ENCODE results near the gene CPNE8.

CPNE8 gene

DNA sequence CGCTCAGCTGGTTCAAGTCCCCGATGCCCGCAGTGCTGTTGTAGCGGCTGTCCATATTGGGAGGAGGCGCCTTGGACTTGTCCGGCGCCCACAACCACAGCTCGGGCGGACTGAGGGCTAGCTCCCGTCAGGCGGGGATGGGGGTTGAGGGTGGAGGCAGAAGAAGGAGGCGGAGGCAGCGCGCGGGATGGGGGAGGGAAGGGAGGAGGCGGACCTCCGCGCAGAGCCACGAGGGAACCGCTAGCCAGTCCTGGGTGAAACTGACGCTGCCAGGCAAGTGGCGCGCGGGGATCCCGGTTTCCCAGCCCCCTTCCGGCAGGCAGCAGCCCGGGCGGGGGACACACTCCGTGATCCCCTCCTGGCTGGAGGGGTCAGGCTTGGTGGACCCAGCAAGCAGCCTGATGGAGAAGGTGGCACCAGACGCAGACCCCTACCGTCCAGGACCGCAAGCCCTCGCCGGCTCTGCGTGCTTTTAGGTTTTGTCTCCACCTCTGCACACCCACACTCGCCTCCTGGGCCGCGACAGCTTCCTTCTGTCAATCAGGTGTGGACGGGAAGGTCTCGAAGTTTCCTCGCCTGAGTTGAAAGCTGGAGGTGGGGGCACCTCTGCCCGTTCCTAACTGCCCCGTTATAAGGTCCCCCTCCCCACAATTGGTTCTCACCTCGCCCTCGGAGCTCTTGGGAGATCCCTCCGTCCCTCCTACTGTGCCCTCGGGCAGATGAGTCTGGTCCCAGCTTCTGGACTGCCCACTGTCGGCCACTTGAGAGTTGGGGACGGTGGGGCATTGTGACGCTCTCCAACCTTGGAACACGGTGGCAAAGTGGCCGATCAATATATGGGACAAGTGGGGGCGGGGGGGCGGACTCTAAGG lies at the start of gene CPNE8:
Gene CPNE8, minus strand, starts transcription at position 112 of the 872 bp plus-strand sequence. Its CDS starts 57 bp downstream, at position 55.
- DNase-seq (ENCODE audit: low spot score): peak; percentile 85

DNA sequence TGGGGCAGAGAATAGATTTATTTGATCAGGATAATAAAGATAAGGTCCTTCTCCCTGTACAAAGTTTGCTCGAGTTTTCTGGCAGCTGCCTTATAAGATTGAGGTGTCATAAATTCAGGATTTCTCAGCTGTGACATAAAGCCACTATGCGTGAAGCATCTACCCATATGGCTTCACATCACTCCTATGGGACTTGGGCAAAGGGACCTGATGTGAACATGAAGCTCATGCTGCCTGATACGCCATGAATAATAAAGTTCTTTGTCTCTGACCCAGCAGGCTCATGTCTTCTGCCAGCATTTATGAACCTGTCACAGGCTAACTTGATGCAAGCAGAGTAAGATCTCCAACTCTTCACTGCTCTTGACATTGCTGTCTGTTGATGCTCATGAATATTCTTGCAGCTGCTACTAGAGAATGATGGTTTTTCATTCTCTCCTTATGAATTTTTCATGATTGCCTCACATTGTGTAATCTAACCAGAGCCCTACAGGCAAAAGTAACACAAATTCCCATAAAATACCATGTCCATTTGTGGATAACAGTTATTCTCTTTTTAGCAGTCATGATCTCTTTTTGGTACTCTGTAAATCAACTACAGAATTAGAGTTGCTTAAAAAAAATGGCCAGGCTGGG lies 49.0 kb upstream of the CPNE8 start:
- no peak for DNase-seq (ENCODE audit: low spot score)

- no peak for DNase-seq (ENCODE audit: low spot score)
Observed at GRCh38 chr12:38949363-38949762, 44.0 kb upstream of the CPNE8 start.

- no peak for DNase-seq (ENCODE audit: low spot score)
Observed at GRCh38 chr12:38934686-38935085, 29.3 kb upstream of the CPNE8 start.

- no peak for DNase-seq (ENCODE audit: low spot score)
Observed at GRCh38 chr12:38934078-38934584, 28.7 kb upstream of the CPNE8 start.

DNA sequence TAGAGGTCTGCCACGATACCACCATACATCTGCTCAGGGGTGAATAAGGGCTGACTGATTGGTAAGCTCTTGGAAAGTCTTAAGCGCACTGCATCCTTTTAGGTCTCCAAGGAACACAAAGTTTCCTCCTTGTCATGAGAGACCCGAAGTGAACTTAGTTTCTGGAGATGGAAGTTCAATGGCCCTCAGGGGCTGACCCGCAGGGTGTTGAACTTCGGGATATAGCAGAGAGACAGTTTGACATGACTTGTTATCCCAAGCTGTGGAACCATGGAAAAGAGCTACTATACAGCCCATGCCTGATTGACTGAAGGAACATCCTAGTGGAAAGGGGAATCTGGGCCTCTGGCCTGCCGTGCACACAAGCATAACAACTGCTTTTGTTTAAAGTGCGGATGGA lies 26.9 kb upstream of the CPNE8 start:
- DNase-seq (ENCODE audit: low spot score): no peak

- DNase-seq (ENCODE audit: low spot score): no peak
Observed at GRCh38 chr12:38931461-38931860, 26.1 kb upstream of the CPNE8 start.

- no peak for DNase-seq (ENCODE audit: low spot score)
Observed at GRCh38 chr12:38930990-38931389, 25.6 kb upstream of the CPNE8 start.

DNA sequence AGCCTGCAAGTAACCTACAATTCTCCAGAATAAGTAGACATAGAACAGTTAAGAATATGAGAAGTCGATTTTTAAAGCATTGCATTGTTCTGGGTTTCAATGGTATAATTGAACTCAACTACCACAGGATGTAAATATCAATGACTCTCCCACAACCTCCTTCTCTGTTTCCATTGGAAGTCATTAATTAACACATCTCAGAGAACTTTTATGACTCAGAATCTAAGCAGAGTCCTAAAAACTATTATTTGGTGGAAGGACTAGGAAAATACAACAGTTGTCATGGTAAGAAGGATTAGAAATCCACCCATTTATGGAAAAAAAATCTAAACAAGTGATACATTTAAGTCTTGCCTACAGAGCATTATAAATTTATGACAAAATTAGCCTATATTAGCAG lies 21.1 kb upstream of the CPNE8 start:
- DNase-seq (ENCODE audit: low spot score): no peak

GRCh38 chr12:38921025-38921677 lies 15.8 kb upstream of the CPNE8 start:
- DNase-seq (ENCODE audit: low spot score): no peak

GRCh38 chr12:38919191-38919590 lies 13.8 kb upstream of the CPNE8 start:
- DNase-seq (ENCODE audit: low spot score): peak; percentile 65

DNA sequence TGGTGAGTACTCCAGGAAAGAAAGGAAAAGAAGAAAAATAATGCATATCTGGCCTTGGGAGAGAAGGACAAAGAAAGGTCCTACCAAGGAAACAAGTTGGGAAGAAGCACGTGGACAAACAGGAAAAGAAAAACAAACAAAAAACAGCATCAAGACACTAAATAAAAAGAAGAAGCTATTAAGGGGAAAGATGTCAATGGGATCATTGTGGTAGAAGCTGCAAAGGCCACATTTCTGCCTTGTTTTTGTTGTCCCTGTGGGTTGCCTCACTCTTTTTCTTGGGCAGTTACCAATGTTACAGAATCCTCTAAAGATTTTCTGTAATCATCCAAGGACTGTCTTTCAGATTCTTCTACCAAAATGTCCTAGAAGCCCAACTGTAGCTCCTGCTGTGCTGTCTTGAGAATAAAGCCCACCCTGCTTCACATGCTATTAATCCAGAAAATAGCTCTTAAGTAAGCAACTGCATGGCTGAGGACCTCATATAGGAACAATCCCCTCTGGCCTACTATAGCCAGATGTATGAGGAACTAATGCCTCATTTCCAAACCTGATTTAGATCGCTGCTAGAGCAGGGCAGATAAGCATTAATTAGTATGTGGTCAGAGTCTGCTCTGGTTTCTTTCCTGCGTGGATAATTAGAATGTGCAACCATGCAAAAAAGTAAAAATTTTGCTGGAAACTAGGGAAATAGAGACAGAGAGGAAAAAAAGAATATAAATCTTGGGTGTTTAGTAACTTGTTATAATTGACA lies 10.2 kb upstream of the CPNE8 start:
- no peak for DNase-seq (ENCODE audit: low spot score)

- DNase-seq (ENCODE audit: low spot score): no peak
Observed at GRCh38 chr12:38912116-38912515, 6.7 kb upstream of the CPNE8 start.

DNA sequence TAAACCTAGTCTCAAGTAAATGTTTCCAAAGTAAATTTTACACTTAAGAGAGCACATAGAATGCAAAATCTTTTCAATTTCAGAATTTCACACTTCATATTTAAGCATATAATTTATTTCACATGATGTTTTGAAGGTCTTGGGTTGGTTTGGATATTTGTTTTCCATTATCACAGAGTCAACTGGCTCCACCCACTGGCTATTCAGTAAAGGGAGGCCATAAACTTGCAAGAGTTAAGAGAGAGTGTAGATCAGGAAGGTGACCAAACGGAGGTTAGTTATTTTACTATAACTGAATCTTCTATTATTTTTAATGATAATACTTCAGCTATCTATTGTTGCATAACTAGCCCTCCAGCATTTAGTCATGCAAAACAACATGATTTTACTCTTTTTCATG lies 6.2 kb upstream of the CPNE8 start:
- no peak for DNase-seq (ENCODE audit: low spot score)

GRCh38 chr12:38907201-38907923 lies 2.0 kb upstream of the CPNE8 start:
- no peak for DNase-seq (ENCODE audit: low spot score)

GRCh38 chr12:38906482-38907200 lies 1.2 kb upstream of the CPNE8 start:
- DNase-seq (ENCODE audit: low spot score): peak; percentile 80

DNA sequence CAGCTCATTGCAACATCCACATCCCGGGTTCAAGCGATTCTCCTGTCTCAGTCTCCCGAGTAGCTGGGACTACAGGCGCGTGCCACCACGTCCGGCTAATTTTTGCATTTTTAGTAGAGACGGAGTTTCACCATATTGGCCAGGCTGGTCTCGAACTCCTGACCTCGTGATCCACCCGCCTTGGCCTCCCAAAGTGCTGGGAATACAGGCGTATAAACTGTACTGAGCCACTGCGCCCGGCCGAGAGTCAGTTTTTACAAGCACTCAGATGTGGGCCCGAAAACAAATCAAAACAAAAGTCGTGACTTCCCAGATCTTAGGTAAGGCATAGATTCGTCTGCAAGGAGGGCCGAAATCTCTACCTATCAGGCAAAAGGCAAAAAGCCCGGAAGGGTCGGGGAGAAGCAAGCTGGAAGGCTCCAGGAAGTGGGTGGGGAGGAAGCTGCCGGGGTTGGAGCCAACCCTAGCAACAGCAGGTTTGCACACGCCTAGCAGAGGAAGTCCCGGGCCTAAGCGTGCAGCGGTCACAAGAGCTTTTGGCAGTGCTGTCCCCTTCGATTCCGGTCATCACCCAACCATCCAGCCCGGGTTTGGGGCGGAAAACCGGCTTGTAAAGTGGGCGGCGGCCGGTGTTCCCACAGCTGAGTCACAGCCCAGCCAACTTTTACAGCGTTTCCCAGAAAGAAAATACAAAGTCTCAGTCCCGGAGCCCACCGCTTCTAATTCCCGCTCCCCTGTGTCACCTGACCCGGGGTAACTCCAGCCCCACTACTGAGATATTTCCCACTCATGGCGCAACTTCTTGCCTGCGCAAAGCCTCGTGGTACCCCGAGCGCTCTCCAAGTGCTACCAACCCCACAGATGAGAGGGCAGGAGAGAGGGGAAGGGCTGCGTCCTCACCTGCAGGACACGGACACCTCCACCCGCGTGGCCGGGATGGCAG lies 583 bp downstream of the CPNE8 start:
- peak; percentile 81 for DNase-seq (ENCODE audit: low spot score)

DNA sequence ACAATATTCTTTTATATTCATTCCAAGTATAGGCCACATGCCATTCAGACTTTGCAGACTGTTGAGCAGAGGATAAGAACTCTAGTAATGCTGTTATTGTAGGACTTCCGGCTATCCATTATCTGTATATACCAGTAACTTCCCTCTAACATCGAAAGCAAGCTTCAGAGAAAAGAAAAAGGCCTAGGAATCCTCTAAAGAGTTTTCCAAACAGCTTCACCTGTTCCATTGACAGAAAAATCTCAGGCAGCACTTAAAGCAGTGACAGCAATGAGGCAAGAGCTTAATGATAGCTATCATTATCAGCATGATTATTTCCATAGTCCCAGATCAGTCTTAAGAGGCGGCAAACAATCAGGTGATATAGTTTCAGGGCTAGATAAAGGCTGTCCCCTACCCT lies 1.8 kb downstream of the CPNE8 start:
- no peak for DNase-seq (ENCODE audit: low spot score)

DNA sequence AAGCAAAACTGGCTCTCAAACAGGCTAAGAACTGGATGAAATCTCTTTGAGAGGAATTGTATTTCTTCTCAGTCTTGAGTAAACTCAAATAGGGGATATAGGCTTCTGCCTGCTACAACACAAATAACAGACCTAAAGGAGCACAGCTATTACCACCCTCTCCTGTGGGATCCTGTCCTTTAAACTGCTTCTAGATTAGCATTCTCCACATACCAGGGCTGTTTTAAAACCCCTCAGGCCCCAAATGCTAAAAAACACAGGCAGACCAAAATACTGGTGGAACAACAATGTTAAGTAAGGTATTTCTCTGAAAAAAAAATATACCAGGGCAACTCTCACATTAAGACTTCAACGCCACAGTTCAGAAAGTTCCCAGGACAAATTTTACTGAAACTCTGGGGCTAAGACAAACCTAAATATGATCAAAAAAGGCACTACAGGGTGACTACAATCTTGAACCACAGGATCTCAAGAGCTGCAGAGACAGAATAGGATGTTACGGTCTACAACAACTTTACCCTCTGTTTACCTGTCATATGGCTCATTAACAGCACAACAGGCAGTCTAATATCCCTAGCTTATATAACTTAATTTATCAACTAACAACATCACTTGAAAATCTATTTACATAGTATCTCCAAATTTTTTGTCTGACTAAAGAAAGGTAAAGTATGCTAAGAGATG lies 7.2 kb downstream of the CPNE8 start:
- DNase-seq (ENCODE audit: low spot score): no peak

Measured in COLO829 (cell line).